HCT116 (cell line): Measurements from ENCODE around the gene KCND2.

Experiments used
- CEBPB ChIP-seq: IDR thresholded peaks from 2 replicates; pipeline ENCODE4 v1.6.1; 2012; ENCODE audit warnings: low read depth
- EZH2 ChIP-seq: fragments of 200-600 bp; sonication (generic); IDR thresholded peaks from 2 replicates; pipeline ENCODE4 v1.6.1; 2017; ENCODE audit warnings: antibody characterized with exemption, mixed run types
- EZH2phosphoT487 ChIP-seq: fragments of 200-600 bp; IDR thresholded peaks from 2 replicates; pipeline ENCODE4 v1.6.1; 2018; ENCODE audit warnings: antibody characterized with exemption, borderline replicate concordance
- JUND ChIP-seq: IDR thresholded peaks from 2 replicates; pipeline ENCODE4 v1.6.1; 2012
- POLR2A ChIP-seq: IDR thresholded peaks from 2 replicates; pipeline ENCODE4 v1.7.0; 2011; ENCODE audit warnings: borderline replicate concordance; ENCODE audit not compliant: insufficient read depth, insufficient read length; ENCODE audit errors: extremely low read depth
- POLR2AphosphoS5 ChIP-seq: IDR thresholded peaks from 2 replicates; pipeline ENCODE4 v1.6.1; 2011; ENCODE audit warnings: mild to moderate bottlenecking, low read depth, low read length, moderate library complexity
- RAD21 ChIP-seq: IDR thresholded peaks from 2 replicates; pipeline ENCODE4 v1.6.1; 2012; ENCODE audit warnings: low read depth, mild to moderate bottlenecking
- YY1 ChIP-seq: IDR thresholded peaks from 2 replicates; pipeline ENCODE4 v1.6.1; 2011; ENCODE audit warnings: low read length, low read depth, moderate library complexity, mild to moderate bottlenecking; ENCODE audit not compliant: insufficient replicate concordance; ENCODE audit errors: extremely low read depth
- TF ChIP-seq, protein P1 (sequence below), 3 experiments: fragments of 200-600 bp in 1 of 3; sonication (generic) in 1 of 3; IDR thresholded peaks in 2 of 3; conservative IDR thresholded peaks in 1 of 3; 2 replicates each; pipeline ENCODE4 v1.5.1; 2012 to 2017; ENCODE audit warnings: low read depth in 2 of 3, low read length in 2 of 3, antibody characterized with exemption in 1 of 3, borderline replicate concordance in 1 of 3, control low read depth in 1 of 3, mild to moderate bottlenecking in 1 of 3, mixed read lengths in 1 of 3, mixed run types in 1 of 3, moderate library complexity in 1 of 3; ENCODE audit not compliant: insufficient read depth in 1 of 3
- TF ChIP-seq, protein P2 (sequence below): IDR thresholded peaks from 2 replicates; pipeline ENCODE4 v1.6.1; 2012
- TF ChIP-seq, protein P3 (sequence below): IDR thresholded peaks from 2 replicates; pipeline ENCODE4 v1.6.1; 2012; ENCODE audit warnings: low read depth

DNA sequence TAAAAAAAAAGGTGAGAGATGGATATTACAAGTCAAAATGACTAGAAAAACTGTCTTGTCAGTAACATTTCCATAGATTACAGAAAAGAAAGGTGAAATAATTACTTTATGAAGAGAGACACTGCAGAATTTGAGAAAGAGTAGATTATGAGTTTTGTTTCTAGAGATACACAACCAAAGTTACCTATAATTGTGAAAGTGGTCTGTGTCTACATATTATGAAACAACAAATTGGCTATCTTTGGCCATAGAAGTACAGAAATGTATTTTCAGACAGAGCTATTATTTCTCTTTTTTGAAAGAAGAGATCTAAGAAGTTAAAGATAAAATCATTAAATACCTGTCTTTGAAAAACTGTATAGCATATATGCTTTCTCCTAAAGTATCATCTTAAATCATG, 30.1 kb downstream of the KCND2 start:
- TF ChIP-seq, protein P1, sequence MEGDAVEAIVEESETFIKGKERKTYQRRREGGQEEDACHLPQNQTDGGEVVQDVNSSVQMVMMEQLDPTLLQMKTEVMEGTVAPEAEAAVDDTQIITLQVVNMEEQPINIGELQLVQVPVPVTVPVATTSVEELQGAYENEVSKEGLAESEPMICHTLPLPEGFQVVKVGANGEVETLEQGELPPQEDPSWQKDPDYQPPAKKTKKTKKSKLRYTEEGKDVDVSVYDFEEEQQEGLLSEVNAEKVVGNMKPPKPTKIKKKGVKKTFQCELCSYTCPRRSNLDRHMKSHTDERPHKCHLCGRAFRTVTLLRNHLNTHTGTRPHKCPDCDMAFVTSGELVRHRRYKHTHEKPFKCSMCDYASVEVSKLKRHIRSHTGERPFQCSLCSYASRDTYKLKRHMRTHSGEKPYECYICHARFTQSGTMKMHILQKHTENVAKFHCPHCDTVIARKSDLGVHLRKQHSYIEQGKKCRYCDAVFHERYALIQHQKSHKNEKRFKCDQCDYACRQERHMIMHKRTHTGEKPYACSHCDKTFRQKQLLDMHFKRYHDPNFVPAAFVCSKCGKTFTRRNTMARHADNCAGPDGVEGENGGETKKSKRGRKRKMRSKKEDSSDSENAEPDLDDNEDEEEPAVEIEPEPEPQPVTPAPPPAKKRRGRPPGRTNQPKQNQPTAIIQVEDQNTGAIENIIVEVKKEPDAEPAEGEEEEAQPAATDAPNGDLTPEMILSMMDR (IDR thresholded peaks at IDR 0.05 in 2 of 3, conservative IDR thresholded peaks at IDR 0.05 in 1 of 3; ENCODE audit: borderline replicate concordance in 1 of 3, insufficient read depth in 1 of 3, low read depth in 2 of 3, low read length in 2 of 3) = no peak
- TF ChIP-seq, protein P2, sequence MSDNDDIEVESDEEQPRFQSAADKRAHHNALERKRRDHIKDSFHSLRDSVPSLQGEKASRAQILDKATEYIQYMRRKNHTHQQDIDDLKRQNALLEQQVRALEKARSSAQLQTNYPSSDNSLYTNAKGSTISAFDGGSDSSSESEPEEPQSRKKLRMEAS = no peak
- no peak for TF ChIP-seq EZH2phosphoT487
- no peak for TF ChIP-seq CEBPB
- no peak for TF ChIP-seq POLR2AphosphoS5
- TF ChIP-seq, protein P3, sequence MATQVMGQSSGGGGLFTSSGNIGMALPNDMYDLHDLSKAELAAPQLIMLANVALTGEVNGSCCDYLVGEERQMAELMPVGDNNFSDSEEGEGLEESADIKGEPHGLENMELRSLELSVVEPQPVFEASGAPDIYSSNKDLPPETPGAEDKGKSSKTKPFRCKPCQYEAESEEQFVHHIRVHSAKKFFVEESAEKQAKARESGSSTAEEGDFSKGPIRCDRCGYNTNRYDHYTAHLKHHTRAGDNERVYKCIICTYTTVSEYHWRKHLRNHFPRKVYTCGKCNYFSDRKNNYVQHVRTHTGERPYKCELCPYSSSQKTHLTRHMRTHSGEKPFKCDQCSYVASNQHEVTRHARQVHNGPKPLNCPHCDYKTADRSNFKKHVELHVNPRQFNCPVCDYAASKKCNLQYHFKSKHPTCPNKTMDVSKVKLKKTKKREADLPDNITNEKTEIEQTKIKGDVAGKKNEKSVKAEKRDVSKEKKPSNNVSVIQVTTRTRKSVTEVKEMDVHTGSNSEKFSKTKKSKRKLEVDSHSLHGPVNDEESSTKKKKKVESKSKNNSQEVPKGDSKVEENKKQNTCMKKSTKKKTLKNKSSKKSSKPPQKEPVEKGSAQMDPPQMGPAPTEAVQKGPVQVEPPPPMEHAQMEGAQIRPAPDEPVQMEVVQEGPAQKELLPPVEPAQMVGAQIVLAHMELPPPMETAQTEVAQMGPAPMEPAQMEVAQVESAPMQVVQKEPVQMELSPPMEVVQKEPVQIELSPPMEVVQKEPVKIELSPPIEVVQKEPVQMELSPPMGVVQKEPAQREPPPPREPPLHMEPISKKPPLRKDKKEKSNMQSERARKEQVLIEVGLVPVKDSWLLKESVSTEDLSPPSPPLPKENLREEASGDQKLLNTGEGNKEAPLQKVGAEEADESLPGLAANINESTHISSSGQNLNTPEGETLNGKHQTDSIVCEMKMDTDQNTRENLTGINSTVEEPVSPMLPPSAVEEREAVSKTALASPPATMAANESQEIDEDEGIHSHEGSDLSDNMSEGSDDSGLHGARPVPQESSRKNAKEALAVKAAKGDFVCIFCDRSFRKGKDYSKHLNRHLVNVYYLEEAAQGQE = no peak
- TF ChIP-seq EZH2 = no peak
- no peak for TF ChIP-seq RAD21
- no peak for TF ChIP-seq POLR2A
- no peak for TF ChIP-seq JUND
- no peak for TF ChIP-seq YY1
